Endothelial cell of umbilical vein (primary cell): ENCODE results near the gene LCE2D.

Experiments
- CTCF ChIP-seq, 2 donors: IDR thresholded peaks; 1 replicate in 1 of 2; 2 replicates in 1 of 2; pipeline ENCODE4 v1.5.1; 2011; ENCODE audit warnings: low read length in 2 of 2, mild to moderate bottlenecking in 2 of 2, moderate library complexity in 2 of 2, control low read depth in 1 of 2, inconsistent platforms in 1 of 2, low read depth in 1 of 2; ENCODE audit not compliant: insufficient read depth in 1 of 2; ENCODE audit errors: extremely low read depth in 1 of 2
- EZH2 ChIP-seq: IDR thresholded peaks from 2 replicates; pipeline ENCODE4 v1.6.1; 2012; ENCODE audit warnings: borderline replicate concordance, low read depth, mild to moderate bottlenecking, moderate library complexity, low read length, inconsistent platforms; ENCODE audit not compliant: severe bottlenecking
- FOS ChIP-seq: IDR thresholded peaks from 2 replicates; pipeline ENCODE4 v1.6.1; 2011; ENCODE audit warnings: mild to moderate bottlenecking, low read length, moderate library complexity, borderline replicate concordance; ENCODE audit not compliant: insufficient read depth
- MAX ChIP-seq: IDR thresholded peaks from 2 replicates; pipeline ENCODE4 v1.6.1; 2011; ENCODE audit not compliant: insufficient read depth, insufficient read length
- MYC ChIP-seq: IDR thresholded peaks from one replicate; pipeline ENCODE4 v1.6.1; 2011; ENCODE audit warnings: mild to moderate bottlenecking, low read depth, low read length
- POLR2A ChIP-seq: IDR thresholded peaks from 2 replicates; pipeline ENCODE4 v1.6.1; 2012; ENCODE audit warnings: low read depth, mild to moderate bottlenecking, control low read depth, low read length
- POLR2AphosphoS5 ChIP-seq: IDR thresholded peaks from 2 replicates; pipeline ENCODE4 v1.6.1; 2012; ENCODE audit warnings: low read depth, mild to moderate bottlenecking, control low read depth, low read length, moderate library complexity; ENCODE audit not compliant: insufficient read depth

GRCh38 chr1:152663098-152663497, at the start of gene LCE2D:
- no peak for TF ChIP-seq POLR2A
- TF ChIP-seq CTCF (IDR thresholded peaks at IDR 0.05; ENCODE audit: extremely low read depth in 1 of 2, insufficient read depth in 1 of 2, low read depth in 1 of 2, low read length in 2 of 2), result no peak
- TF ChIP-seq MYC, result no peak
- no peak for TF ChIP-seq FOS
- no peak for TF ChIP-seq POLR2AphosphoS5
- TF ChIP-seq MAX, result no peak
- TF ChIP-seq EZH2, result no peak
